Stimulated activated naive B cell treated with anti-CD40 and anti-IgM and Interleukin-4, amounts not matched to agents 10 μg/mL and 1 μg/mL and 100 μg/mL, for 72 hours (primary cell): ENCODE results near the gene SLC2A3.
A peak's percentile ranks its signal among the peaks of the same experiment; 100 is the strongest.

Source experiments
- ATAC-seq, 2 donors: fragments of 150-1000 bp; cut with Tn5 transposase; replicated peaks; 2 replicates each; pipeline ENCODE4 v1.10.0; 2021; ENCODE audit warnings: moderate library complexity in 1 of 2
- DNase-seq: peaks from one replicate; pipeline ENCODE4 v3.0.0; 2021
- H3K27ac Mint-ChIP-seq: one replicate; pipeline ENCODE4 v1.8.0; 2022; ENCODE audit warnings: mild to moderate bottlenecking, mixed read lengths
- H3K27me3 Mint-ChIP-seq, 2 donors: one replicate each; pipeline ENCODE4 v1.8.0; 2022; ENCODE audit warnings: mixed read lengths in 2 of 2
- H3K36me3 Mint-ChIP-seq, 2 donors: one replicate each; pipeline ENCODE4 v1.8.0; 2022; ENCODE audit warnings: mixed read lengths in 2 of 2, mild to moderate bottlenecking in 1 of 2
- H3K4me1 Mint-ChIP-seq, 2 donors: one replicate each; pipeline ENCODE4 v1.8.0; 2022; ENCODE audit warnings: mixed read lengths in 2 of 2, mild to moderate bottlenecking in 1 of 2
- H3K4me3 Mint-ChIP-seq, 2 donors: one replicate each; pipeline ENCODE4 v1.8.0; 2022; ENCODE audit warnings: mild to moderate bottlenecking in 2 of 2, mixed read lengths in 2 of 2, moderate library complexity in 1 of 2
- H3K9me3 Mint-ChIP-seq, 2 donors: one replicate each; pipeline ENCODE4 v1.8.0; 2022; ENCODE audit warnings: mixed read lengths in 2 of 2, mild to moderate bottlenecking in 1 of 2

SLC2A3 gene

GRCh38 chr12:7877420-7877819 is 58.6 kb downstream of the SLC2A3 start:
- peaks cover 1 to 9% of the 10 kb centered on the region in 2 donors for H3K4me1 Mint-ChIP-seq
- H3K4me3 Mint-ChIP-seq, result no peak overlapping the region
- peaks cover 13 to 16% of the 10 kb centered on the region in 2 donors for H3K27me3 Mint-ChIP-seq
- no peak overlapping the region for H3K27ac Mint-ChIP-seq
- no peaks in the 10 kb centered on the region for H3K9me3 Mint-ChIP-seq
- DNase-seq (no peak), ATAC-seq (no peak)
- no peaks in the 10 kb centered on the region for H3K36me3 Mint-ChIP-seq

GRCh38 chr12:7872566-7873319 is 63.2 kb downstream of the SLC2A3 start, which contains the start of gene SLC2A14:
Gene SLC2A14, minus strand, starts transcription at chr12:7872915. Its CDS starts 3,035 bp downstream, at chr12:7869880.
- peaks cover 31 to 33% of the 10 kb centered on the region in 2 donors for H3K27me3 Mint-ChIP-seq
- ATAC-seq, result no peak
- H3K4me1 Mint-ChIP-seq, result peaks cover 6 to 11% of the 10 kb centered on the region in 2 donors
- no peak within 1 kb of the TSS for H3K27ac Mint-ChIP-seq
- H3K9me3 Mint-ChIP-seq, result no peaks in the 10 kb centered on the region
- no peak for DNase-seq
- peak within 1 kb of the TSS; percentile 25 to 36 for H3K4me3 Mint-ChIP-seq
- no peaks in the 10 kb centered on the region for H3K36me3 Mint-ChIP-seq

GRCh38 chr12:7870335-7870734 is 65.7 kb downstream of the SLC2A3 start:
- ATAC-seq (no peak), DNase-seq (no peak)
- H3K4me1 Mint-ChIP-seq, result peaks cover 6 to 11% of the 10 kb centered on the region in 2 donors
- H3K27me3 Mint-ChIP-seq, result peaks cover 33 to 36% of the 10 kb centered on the region in 2 donors
- H3K27ac Mint-ChIP-seq, result no peak overlapping the region
- H3K4me3 Mint-ChIP-seq, result no peak overlapping the region
- H3K9me3 Mint-ChIP-seq, result no peaks in the 10 kb centered on the region
- no peaks in the 10 kb centered on the region for H3K36me3 Mint-ChIP-seq
